ENCODE results near the gene ALLC.

- TF ChIP-seq POLR2AphosphoS5 (IDR thresholded peaks at IDR 0.05; ENCODE audit: borderline replicate concordance, low read depth, low read length) (no peak), EZH2 (IDR thresholded peaks at IDR 0.05) (no peak)
Observed at GRCh38 chr2:3611589-3611988, 46.4 kb upstream of the ALLC start.

Data from SK-N-MC (cell line).